GM18861 (cell line): Measurements from ENCODE around the gene S100PBP.

Source experiments
- ATAC-seq: cut with Tn5 transposase; IDR thresholded peaks from one replicate; pipeline ENCODE4 v1.9.1; 2021; ENCODE audit not compliant: unreplicated experiment

Gene S100PBP

GRCh38 chr1:32886828-32887414, 69.5 kb downstream of the S100PBP start:
- ATAC-seq = no peak

GRCh38 chr1:32887623-32888022, 70.2 kb downstream of the S100PBP start:
- ATAC-seq = no peak

- ATAC-seq = no peak
Measured at GRCh38 chr1:32888134-32888533, 70.7 kb downstream of the S100PBP start.

- no peak for ATAC-seq
Measured at GRCh38 chr1:32888677-32889420, 71.4 kb downstream of the S100PBP start.

GRCh38 chr1:32889731-32890278, 72.4 kb downstream of the S100PBP start:
- ATAC-seq = no peak

GRCh38 chr1:32890516-32891240, 73.2 kb downstream of the S100PBP start:
- no peak for ATAC-seq

GRCh38 chr1:32891241-32891570, 73.8 kb downstream of the S100PBP start:
- ATAC-seq = no peak

GRCh38 chr1:32891630-32892029, 74.2 kb downstream of the S100PBP start:
- no peak for ATAC-seq

GRCh38 chr1:32892368-32893197, 75.1 kb downstream of the S100PBP start:
- no peak for ATAC-seq

GRCh38 chr1:32893198-32894018, 76.0 kb downstream of the S100PBP start:
- ATAC-seq = no peak

GRCh38 chr1:32894019-32894600, 76.7 kb downstream of the S100PBP start:
- ATAC-seq = no peak

GRCh38 chr1:32894681-32895080, 77.2 kb downstream of the S100PBP start:
- ATAC-seq = no peak

- no peak for ATAC-seq
Measured at GRCh38 chr1:32895325-32896215, 78.1 kb downstream of the S100PBP start.

- no peak for ATAC-seq
Measured at GRCh38 chr1:32896451-32896850, 79.0 kb downstream of the S100PBP start.

- ATAC-seq = no peak
Measured at GRCh38 chr1:32897082-32898049, 79.9 kb downstream of the S100PBP start.

- no peak for ATAC-seq
Measured at GRCh38 chr1:32898056-32898455, 80.6 kb downstream of the S100PBP start.

- ATAC-seq = no peak
Measured at GRCh38 chr1:32898958-32899357, 81.5 kb downstream of the S100PBP start.
